IPS DF 4.7 (cell line): ENCODE measurements around the gene NTRK3.
"Not testable (repeated sequence)": the region's sequence is repeated elsewhere in the genome, so short reads cannot be mapped to it uniquely, and the experiment has no call there.

Experiments used
- DNase-seq: peaks from one replicate; pipeline ENCODE4 v3.0.0-alpha.2; 2013; ENCODE audit warnings: low spot score; ENCODE audit errors: extremely low read depth

Gene NTRK3

GRCh38 chr15:87896936-87897335 lies 359.6 kb downstream of the NTRK3 start:
- DNase-seq: no peak

- DNase-seq: no peak
These were observed 369.4 kb downstream of the NTRK3 start for GRCh38 chr15:87887177-87887576.

GRCh38 chr15:87881026-87881425 lies 375.5 kb downstream of the NTRK3 start:
- no peak for DNase-seq

GRCh38 chr15:87877822-87878542 lies 378.6 kb downstream of the NTRK3 start:
- DNase-seq: no peak

DNA sequence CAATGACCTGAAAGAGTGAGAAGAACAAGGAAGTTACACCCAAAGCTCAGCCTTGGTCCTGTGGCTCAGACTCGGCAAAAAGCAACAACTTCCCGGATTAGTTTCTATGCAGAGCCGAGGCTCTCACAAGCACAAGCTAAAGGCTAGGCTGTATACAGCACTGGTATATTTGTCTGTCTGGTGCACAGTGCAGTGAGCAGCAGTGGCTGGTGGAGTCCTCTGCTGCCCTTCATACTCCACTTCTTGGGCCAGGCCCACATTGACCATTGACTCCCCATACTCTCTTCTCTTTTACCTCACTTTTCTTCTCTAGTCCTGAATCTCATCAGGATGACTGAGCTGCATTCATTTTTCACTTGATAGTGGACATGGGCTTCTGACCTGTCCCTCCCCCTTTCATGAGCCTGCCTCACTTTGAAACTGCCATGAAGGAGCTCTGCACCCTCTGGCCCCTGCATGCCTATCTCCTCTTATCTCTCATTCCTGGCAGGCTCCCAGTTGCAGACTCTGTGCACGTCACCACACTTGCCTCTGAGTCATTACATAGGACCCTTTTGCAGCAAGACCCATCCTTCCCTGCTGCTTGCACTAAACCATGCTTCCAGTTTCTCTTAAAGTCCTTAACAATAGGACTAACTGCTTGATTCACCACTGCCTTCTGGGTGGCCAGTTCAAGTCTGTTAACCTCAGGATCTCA lies 379.3 kb downstream of the NTRK3 start:
- DNase-seq: no peak

DNA sequence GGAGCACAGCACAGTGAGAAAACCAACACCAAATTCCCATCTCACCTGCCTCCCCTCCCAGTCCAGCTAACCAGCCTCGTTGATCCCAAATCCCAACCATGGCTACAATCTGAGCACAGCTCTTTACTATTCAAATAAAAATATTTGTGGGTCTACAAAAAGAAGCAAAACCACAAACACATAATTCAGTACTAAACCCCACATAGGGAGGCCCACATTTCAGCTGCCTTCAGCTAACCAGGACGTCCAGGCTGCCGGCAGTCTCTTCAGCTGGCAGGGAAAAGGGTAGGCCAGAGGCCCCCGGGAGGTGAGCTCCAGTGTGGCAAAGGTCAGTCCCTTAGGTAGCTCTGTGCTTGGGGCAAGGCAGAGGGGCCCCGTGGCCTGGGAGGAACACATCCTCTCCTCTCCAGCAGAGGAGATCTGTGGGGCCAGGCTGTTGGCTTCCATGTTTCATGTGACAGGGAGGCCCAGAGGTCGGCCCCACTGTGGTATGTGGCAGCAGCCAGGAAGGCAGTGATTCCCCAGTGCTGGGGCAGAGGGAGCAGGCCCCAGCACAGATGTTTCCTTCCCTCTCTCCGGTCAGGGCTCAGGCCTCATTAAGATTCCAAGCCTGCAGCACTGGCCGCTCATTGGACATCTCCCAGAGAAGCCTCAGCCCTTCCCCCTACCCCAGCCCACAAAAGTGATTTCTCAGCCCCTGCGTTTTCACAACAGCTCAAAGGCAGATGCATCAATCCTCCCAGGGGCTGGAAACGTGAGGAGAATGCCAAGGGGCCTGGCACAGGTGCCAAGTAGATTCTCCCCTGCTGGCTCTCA lies 381.4 kb downstream of the NTRK3 start:
- DNase-seq: no peak

DNA sequence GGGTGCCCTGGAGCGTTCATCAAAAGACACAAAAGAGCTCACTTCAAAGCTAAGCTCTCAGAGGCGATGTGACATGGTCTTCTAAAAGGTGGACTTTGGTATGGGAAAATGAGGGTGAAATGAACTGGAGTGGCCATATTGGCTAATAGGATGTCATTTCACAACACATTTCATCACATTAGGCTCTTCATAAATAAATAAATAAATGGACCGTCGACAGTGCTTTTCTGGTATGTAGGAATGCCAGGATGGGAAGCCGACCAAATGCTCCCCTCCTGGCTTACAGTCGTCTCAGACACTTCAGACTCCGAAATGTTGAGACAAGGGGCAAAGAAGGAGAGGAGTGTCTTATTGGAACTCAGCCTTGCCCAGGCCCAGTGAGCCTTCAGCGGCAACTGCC lies 383.0 kb downstream of the NTRK3 start:
- no peak for DNase-seq

DNA sequence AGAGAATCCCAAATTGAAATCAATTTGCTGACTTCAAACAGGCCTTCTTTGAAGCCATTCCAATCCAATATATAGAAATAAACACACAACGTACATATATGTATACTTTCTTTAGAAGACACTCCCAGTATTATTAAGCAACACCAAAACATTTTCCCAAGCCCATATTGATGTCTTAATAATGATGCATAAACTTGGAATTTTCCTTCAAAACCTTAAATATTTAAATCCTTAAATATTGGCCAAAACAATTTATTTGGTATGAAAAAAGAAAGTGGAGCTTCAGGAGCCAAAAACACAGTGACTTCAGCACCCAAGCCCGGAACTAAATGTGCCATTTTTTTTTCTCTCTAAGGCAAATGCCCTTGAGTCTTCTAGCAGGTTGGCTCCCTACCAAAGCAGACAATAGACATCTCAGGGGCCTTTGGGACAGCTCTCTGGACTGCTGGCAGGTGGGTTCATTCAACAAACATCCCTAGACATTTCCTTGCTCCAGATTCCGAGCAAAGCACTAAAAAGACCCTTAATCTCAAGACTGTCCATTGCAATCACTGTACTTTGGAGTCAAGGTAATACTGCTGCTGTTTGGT lies 384.7 kb downstream of the NTRK3 start:
- no peak for DNase-seq

- no peak for DNase-seq
These were observed 385.3 kb downstream of the NTRK3 start for GRCh38 chr15:87871258-87871681.

GRCh38 chr15:87866961-87867360 lies 389.6 kb downstream of the NTRK3 start:
- no peak for DNase-seq

GRCh38 chr15:87863152-87863551 lies 393.4 kb downstream of the NTRK3 start:
- no peak for DNase-seq

DNA sequence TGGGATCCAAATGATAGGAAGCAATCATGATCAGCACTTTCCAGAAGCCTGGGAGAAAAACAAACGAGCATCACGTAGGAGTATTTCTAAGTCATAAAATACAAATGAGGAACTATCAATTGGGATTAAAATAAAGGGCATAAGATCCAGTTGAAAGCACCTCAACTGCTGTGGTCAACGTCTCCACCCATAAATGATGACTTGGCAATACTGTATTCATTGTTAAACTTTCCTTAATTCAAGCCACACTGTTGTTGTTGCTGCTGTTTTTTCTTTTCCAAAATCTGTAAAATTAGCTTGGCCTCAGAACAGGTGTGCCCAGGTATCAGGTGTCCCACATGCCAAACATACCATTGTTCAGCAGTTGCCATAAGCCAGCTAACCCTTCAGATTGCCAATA lies 395.8 kb downstream of the NTRK3 start:
- no peak for DNase-seq

DNA sequence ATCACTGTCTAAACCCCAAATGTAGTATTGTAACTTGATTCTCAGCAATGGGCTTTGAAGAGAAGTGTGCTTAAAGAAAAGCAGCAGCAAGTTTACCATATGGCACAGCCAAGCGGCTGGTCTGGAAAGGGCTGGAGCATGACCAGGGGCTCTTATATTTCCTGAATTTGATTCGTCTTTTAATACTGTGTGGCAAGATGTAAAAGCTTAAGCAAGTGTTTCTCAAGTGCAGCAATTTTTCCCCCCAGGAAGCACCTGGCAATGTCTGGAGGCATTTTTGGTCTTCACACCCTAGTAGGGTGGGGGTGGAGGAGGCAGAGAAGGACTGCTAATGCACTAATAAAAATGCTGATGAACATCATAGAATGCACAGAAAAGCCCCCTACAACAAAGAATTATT lies 397.9 kb downstream of the NTRK3 start:
- no peak for DNase-seq

DNA sequence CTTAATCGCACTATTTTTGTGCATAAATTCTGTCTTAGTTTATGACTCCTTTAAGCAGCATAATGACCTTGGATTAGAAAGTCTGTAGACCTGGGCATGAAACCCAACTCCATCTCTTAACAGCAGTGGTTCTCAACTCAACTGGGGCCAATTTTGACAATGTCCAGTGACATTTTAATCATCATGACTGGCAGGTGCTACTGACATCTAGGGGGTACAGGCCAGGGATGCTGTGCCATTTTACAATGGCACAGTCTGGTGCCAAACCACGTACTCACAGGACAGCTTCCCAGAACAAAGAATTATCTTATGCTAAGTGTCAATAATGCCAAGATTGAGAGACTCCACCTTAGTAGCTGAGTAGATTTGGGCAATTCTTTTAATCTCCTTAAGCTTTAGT lies 405.0 kb downstream of the NTRK3 start:
- no peak for DNase-seq

- no peak for DNase-seq
These were observed 405.6 kb downstream of the NTRK3 start for GRCh38 chr15:87850916-87851315.

DNA sequence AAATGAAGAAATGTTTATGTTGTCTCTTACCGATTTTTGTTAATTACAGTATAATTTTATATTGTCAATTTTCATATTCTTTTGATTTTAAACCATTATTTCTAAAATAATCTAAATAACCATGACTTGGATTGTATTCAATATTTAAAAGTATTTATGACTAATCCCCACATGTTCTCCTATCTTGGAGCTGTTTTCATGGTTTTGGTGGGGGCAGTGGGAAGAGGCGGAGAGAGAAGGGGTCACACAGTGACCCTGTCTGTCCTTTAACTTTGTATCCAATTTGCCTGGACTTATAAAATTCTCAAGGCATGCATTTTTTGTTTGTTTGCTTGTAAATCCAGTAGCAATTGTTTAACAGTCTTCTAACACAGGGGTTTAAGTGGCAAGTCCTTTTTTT lies 407.4 kb downstream of the NTRK3 start:
- no peak for DNase-seq

- no peak for DNase-seq
These were observed 408.5 kb downstream of the NTRK3 start for GRCh38 chr15:87848012-87848411.

DNA sequence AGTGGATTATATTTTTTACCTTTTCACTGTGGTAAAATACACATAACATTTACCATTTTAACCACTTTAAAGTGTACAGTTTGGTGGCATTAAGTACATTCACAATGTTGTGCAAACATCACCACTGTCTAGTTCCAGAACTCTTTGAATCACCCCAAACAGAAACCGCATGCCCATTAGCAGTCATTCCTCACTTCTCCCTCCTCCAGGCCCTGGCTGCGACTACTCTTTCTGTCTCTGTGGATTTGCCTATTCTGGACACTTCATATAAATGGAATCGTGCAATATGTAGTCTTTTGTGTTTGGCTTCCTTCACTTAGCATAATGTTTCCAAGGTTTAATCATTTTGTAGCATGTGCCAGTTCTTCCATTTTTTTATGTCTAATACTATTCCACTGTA lies 409.8 kb downstream of the NTRK3 start:
- DNase-seq: no peak

GRCh38 chr15:87843312-87843711 lies 413.2 kb downstream of the NTRK3 start:
- no peak for DNase-seq

GRCh38 chr15:87841426-87841998 lies 415.0 kb downstream of the NTRK3 start:
- no peak for DNase-seq

- DNase-seq: not testable (repeated sequence)
These were observed 420.7 kb downstream of the NTRK3 start for GRCh38 chr15:87835830-87836229.
